Chondrocyte (in vitro differentiated cells): ENCODE results near the gene ATXN7L1. TPM values are rescaled to one million over a fixed set of nuclear protein-coding genes. Genes with fewer than 3 reads are reported as not detected.
A peak's percentile ranks its signal among the peaks of the same experiment; 100 is the strongest.

Experiments
- DNase-seq: peaks from one replicate; pipeline ENCODE4 v3.0.0; 2021; ENCODE audit warnings: mixed read lengths, low spot score
- H3K27ac Mint-ChIP-seq: one replicate; pipeline ENCODE4 v1.8.0; 2021; ENCODE audit warnings: mild to moderate bottlenecking, moderate library complexity, mixed read lengths; ENCODE audit not compliant: unreplicated experiment
- H3K27me3 Mint-ChIP-seq: 2 replicates; pipeline ENCODE4 v1.8.0; 2021; ENCODE audit warnings: low read depth, mixed read lengths
- H3K36me3 Mint-ChIP-seq: 2 replicates; pipeline ENCODE4 v1.8.0; 2021; ENCODE audit warnings: low read depth, mixed read lengths
- H3K4me1 Mint-ChIP-seq: 2 replicates; pipeline ENCODE4 v1.8.0; 2021; ENCODE audit warnings: low read depth, mild to moderate bottlenecking, mixed read lengths
- H3K4me3 Mint-ChIP-seq: one replicate; pipeline ENCODE4 v1.8.0; 2021; ENCODE audit warnings: mild to moderate bottlenecking, moderate library complexity, mixed read lengths; ENCODE audit not compliant: unreplicated experiment
- H3K9me3 Mint-ChIP-seq: 2 replicates; pipeline ENCODE4 v1.8.0; 2021; ENCODE audit warnings: low read depth, mixed read lengths
- CTCF ChIP-seq: fragments of 200-600 bp; sonication (generic); IDR thresholded peaks from 2 replicates; pipeline ENCODE4 v1.5.0; 2021; ENCODE audit warnings: antibody characterized with exemption, mild to moderate bottlenecking, moderate library complexity
- total RNA-seq: library from RNA; stranded (reverse); gene quantifications from 3 replicates; pipeline ENCODE4 v1.2.1, GENCODE V29; 2021

Gene ATXN7L1
- total RNA-seq, 1 donor from 2014 or later = 6.4 TPM

DNA sequence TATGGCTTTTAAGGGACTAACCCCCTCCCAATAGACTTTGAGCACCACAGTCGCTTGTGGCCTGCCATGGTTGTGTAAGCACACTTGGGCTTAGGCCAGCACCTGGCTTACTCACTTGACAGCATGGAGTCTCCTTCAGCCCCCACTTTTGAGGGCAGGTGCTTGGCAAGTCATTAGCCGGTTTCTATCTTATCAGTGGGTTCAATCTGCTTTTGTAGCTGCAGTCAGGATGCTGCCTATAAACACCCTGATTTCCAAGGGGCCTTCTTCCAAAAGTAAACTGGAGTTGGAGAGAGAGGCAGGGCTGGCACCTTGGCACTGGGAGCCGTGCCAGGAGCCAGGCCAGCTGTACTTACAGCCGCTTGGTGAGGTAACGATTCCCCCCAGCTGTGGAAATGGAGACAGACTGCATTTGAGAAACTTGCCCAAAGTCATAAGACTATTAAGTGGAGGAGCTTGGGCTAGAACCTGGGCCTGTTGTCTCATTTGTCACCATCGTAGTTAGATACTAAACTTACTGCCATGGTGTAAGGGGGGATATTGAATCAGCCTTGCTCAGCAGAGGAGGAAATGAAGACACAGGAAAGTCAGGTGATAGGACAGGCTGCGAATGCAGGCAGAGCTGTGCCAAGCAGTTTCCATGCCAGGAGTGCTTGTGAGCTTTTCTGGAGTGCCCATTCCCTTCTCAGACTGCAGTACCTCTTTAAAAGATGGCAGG is 202.9 kb downstream of the ATXN7L1 start:
- Mint-ChIP-seq H3K27me3 (no peaks in the 10 kb centered on the region), H3K4me1 (no peaks in the 10 kb centered on the region), H3K4me3 (no peak overlapping the region), H3K27ac (no peak overlapping the region), H3K9me3 (no peaks in the 10 kb centered on the region), H3K36me3 (no peaks in the 10 kb centered on the region)
- DNase-seq = peak; percentile 35
- TF ChIP-seq CTCF = no peak

DNA sequence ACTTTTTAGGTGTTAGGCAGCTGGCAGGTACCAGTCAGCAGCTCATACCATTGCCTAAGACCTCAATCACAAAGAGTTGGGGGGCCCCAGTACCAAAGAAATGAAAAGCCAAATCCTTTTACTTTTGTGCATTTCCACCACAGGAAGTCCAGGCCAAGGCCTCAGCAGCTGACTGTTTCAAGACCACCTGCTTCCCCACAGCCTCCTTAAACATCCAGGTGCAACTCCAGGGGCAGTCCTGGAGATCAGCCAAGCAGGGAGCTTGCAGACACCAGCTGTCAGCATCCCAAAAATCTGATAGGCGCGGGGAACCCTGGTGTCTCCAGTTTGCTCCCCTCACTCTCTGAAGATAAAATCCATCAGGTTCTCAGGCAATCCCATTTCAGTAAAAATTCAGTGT is 203.6 kb downstream of the ATXN7L1 start:
- Mint-ChIP-seq H3K4me3 (no peak overlapping the region), H3K27ac (no peak overlapping the region), H3K27me3 (no peaks in the 10 kb centered on the region), H3K4me1 (no peaks in the 10 kb centered on the region), H3K9me3 (no peaks in the 10 kb centered on the region), H3K36me3 (no peaks in the 10 kb centered on the region)
- no peak for TF ChIP-seq CTCF
- no peak for DNase-seq

DNA sequence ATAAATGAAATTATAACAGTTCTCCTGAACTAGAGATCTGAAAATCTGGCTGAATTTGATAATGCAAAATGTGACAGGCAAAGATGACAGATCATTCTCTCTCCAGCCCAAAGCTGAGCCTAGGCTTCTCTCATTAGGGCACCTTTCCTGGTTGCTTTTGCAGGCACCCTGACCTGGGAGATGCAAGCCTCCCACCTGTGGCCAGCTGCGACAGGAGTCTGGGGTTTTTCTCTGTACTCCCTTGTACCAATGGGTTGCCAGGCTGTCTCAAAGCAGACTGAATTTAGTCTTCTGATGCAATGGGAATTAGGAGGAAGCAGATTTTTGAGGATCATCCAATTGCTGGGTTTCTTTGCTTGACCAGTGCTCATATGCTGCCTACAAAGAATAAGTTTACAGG is 210.1 kb downstream of the ATXN7L1 start:
- H3K9me3 Mint-ChIP-seq = no peaks in the 10 kb centered on the region
- H3K4me1 Mint-ChIP-seq = peaks cover 6% of the 10 kb centered on the region
- no peaks in the 10 kb centered on the region for H3K27me3 Mint-ChIP-seq
- no peak for DNase-seq
- peaks cover 5% of the 10 kb centered on the region for H3K36me3 Mint-ChIP-seq
- no peak for TF ChIP-seq CTCF
- H3K4me3 Mint-ChIP-seq = no peak overlapping the region
- H3K27ac Mint-ChIP-seq = no peak overlapping the region

DNA sequence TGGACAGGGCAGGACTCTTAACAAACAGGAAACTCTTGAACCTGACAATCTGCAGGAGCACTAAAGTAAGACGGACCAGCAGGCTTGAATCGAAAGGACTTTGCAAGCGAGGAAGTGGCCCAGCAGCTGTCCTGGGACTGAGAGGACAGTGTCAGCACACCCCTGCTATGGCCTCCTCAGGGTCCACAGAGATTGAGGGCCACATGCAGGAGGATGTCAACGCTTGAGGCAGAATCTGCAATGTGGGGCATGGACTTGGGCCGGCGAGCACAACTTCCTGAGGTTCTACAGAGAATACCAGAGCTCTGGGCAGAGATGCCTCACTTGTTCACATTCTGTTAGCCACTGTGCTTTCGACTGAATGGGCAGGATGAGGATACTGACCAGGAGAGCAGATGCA is 210.7 kb downstream of the ATXN7L1 start:
- Mint-ChIP-seq H3K27me3 (no peaks in the 10 kb centered on the region), H3K4me1 (peaks cover 6% of the 10 kb centered on the region), H3K36me3 (peaks cover 9% of the 10 kb centered on the region), H3K9me3 (no peaks in the 10 kb centered on the region), H3K27ac (no peak overlapping the region), H3K4me3 (no peak overlapping the region)
- no peak for DNase-seq
- TF ChIP-seq CTCF = no peak

GRCh38 chr7:105664816-105665525 is 211.4 kb downstream of the ATXN7L1 start:
- H3K4me3 Mint-ChIP-seq = no peak overlapping the region
- H3K27me3 Mint-ChIP-seq = no peaks in the 10 kb centered on the region
- TF ChIP-seq CTCF = no peak
- H3K27ac Mint-ChIP-seq = no peak overlapping the region
- H3K9me3 Mint-ChIP-seq = no peaks in the 10 kb centered on the region
- H3K36me3 Mint-ChIP-seq = peaks cover 11% of the 10 kb centered on the region
- peaks cover 6% of the 10 kb centered on the region for H3K4me1 Mint-ChIP-seq
- no peak for DNase-seq
